Gastrocnemius medialis (tissue), 4 donors: ENCODE data around the gene SEPHS1.
"Not testable (repeated sequence)": the region's sequence is repeated elsewhere in the genome, so short reads cannot be mapped to it uniquely, and the experiment has no call there.

Experiments used
- CTCF ChIP-seq, 5 experiments: fragments of 450-650 bp in 3 of 5; fragments of 200-600 bp in 2 of 5; sonication (generic) in 2 of 5; IDR thresholded peaks in 4 of 5; conservative IDR thresholded peaks in 1 of 5; 1 replicate in 4 of 5; 2 replicates in 1 of 5; pipeline ENCODE4 v1.5.1; 2016 to 2019; ENCODE audit warnings: antibody characterized with exemption in 5 of 5, mild to moderate bottlenecking in 3 of 5, moderate library complexity in 3 of 5
- POLR2A ChIP-seq, 2 donors: fragments of 450-650 bp; IDR thresholded peaks; one replicate each; pipeline ENCODE4 v1.6.1; 2017; ENCODE audit warnings: antibody characterized with exemption in 2 of 2, mild to moderate bottlenecking in 2 of 2, moderate library complexity in 2 of 2

GRCh38 chr10:13282348-13282747 lies 65.7 kb downstream of the SEPHS1 start:
- not testable (repeated sequence) for TF ChIP-seq CTCF (IDR thresholded peaks at IDR 0.05 in 4 of 5, conservative IDR thresholded peaks at IDR 0.05 in 1 of 5); POLR2A (IDR thresholded peaks at IDR 0.05)
